GM12801 (cell line): ENCODE measurements around the gene LYRM2.

ENCODE experiments used
- TF ChIP-seq, protein P1 (sequence below): IDR thresholded peaks from one replicate; pipeline ENCODE4 v1.5.1; 2011; ENCODE audit warnings: control low read depth; ENCODE audit not compliant: insufficient read length; ENCODE audit errors: extremely low read depth

LYRM2 gene

DNA sequence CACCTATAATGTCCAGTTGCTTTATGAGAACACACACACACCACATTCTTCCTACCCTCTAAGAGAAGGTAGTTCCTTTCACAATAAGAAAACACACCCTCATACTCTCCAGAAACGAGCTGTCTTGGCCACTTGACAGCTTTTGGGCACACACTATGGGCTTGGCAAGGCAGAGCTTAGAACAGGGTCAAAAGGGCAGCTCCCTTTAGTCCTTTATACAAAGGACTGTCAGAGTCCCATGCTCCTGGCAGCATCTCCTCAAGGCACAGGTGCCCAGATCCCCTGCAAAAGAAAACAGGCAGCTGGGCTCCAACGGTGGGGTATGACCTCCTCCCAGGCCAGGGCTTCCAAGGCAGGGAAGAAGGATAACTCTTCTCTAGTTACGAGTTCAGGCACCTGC lies 4.9 kb upstream of the LYRM2 start:
- TF ChIP-seq, protein P1, sequence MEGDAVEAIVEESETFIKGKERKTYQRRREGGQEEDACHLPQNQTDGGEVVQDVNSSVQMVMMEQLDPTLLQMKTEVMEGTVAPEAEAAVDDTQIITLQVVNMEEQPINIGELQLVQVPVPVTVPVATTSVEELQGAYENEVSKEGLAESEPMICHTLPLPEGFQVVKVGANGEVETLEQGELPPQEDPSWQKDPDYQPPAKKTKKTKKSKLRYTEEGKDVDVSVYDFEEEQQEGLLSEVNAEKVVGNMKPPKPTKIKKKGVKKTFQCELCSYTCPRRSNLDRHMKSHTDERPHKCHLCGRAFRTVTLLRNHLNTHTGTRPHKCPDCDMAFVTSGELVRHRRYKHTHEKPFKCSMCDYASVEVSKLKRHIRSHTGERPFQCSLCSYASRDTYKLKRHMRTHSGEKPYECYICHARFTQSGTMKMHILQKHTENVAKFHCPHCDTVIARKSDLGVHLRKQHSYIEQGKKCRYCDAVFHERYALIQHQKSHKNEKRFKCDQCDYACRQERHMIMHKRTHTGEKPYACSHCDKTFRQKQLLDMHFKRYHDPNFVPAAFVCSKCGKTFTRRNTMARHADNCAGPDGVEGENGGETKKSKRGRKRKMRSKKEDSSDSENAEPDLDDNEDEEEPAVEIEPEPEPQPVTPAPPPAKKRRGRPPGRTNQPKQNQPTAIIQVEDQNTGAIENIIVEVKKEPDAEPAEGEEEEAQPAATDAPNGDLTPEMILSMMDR, result no peak

DNA sequence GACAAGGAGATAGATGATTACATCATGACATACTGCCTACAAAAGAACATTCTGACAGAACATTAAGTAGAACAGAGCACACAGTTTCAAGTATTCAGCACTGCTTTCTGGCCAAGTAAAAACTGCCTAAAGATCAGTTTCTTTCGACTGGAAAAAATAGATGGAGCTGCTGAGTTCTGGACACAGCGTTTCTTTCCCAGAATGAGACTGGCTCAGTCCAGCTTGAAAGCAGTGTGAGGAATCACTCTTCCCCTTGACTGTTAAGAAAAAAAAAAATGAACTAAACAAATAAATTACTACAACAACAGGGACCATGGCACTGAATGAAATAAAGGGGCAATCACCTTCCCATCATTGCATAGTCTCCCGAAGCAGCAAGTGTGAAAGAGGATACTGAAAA lies 4.4 kb upstream of the LYRM2 start:
- TF ChIP-seq, protein P1, result no peak

DNA sequence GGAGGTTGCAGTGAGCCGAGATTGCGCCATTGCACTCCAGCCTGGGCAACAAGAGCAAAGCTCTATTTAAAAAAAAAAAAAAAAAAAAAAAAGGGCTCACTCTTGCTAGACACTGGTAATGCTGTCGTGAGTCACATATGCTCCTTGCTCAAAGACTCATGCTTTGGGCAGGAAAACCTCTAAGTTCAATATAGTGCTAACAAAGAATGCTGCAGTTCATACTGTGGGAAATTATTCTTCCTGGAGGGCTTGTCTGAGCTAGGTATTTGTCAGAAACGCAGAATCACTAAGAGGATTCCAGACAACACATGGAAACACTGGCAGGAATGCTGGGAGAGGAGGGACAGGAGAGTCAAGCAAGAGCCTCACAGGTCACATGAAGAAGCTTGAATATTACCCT lies 2.3 kb upstream of the LYRM2 start:
- TF ChIP-seq, protein P1, result no peak

DNA sequence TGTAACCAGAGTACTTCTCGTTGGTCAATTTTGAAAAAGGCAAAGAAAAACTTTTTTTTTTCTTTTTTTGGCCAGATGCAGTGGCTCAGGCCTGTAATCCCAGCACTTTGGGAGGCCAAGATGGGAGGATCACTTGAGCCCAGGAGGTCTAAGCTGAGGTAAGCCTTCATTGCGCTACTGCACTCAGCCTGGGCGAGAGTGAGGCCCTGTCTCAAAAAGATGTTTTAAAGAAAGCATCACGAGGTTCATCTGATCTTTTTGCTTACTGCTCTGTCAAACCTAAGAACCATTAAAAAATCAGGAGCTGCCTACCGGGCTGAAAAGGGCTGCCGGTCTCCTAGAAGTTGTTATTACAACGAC lies 607 bp downstream of the LYRM2 start:
- TF ChIP-seq, protein P1, result no peak

DNA sequence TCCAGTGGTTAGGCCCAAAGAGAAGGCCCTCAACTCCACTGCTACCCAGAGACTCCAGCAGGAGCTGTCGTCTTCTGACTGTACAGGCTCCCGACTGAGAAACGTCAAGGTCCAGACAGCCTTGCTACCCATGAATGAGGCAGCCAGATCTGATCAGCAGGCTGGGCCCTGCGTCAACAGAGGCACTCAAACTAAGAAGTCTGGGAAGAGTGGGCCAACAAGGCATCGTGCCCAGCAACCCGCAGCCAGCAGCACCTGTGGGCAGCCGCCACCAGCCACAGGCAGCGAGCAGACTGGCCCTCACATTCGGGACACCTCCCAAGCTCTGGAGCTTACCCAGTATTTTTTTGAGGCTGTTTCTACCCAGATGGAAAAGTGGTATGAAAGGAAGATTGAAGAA lies 8.1 kb downstream of the LYRM2 start:
- TF ChIP-seq, protein P1, result no peak

DNA sequence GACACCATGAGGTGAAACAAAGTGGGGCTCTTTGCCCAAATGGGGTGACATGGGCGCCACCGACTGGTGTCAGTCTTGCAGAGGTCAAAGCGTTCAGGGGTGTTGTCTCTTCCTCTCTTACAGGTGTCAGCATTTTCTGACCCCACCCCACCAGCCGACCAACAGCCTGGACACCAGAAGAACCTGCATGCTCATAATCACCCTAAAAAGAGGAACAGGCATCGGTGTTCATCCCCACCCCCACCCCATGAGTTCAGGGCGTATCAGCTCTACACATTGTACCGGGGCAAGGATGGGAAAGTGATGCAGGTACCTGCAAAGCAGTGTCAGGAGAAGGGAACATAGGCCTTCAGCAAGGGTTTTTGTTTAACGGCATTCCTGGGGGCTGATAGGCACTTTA lies 14.8 kb downstream of the LYRM2 start:
- TF ChIP-seq, protein P1, result no peak

DNA sequence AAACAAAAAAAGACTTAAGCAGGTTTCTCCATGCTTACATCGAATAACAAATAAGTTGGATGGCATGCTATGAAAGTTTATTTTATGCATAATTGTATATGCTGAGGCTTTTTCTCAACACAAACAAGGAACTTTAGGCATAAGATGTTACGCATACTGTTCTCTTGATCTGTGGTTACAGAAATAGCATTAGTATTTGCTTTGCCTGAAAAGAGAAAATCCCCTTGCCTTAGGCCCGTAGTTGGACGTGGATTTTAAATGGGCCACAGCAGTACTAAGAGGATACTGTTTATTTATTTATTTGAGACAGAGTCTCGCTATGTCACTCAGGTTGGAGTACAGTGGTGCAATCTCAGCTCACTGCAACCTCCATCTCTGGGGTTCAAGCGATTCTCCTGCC lies 19.0 kb downstream of the LYRM2 start:
- TF ChIP-seq, protein P1, result no peak

DNA sequence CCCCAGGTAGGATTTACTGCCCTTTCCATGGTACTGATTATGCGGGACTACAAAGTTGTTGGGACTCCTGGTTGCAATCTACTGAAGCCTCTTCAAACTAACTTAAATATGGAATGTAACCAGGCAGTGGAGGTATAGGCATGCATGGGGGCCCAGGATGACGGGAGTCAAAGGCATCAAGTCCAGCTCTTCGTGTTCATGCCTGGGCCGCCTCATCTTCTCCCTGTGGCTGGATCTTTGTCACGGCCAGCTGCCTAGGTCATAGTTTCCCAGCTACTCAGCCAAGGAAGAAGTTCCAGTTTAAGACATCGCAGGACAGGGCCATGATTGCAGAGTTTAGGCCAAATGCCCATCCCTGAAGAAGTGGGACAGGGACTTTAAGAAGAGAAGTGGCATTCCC lies 20.5 kb downstream of the LYRM2 start:
- TF ChIP-seq, protein P1, result no peak
